ENCODE data around the gene C2orf92. TPM values are rescaled to one million over a fixed set of nuclear protein-coding genes. Genes with fewer than 3 reads are reported as not detected.

Gene C2orf92
- total and polyA plus RNA-seq, 2 donors (not counting 1 experiment from before 2014, with no cell fraction given): 0.99 to 1.1 TPM

GRCh38 chr2:97662895-97663625, 6.5 kb upstream of the C2orf92 start:
- peak overlapping the region; percentile 96 for H3K9ac ChIP-seq (ENCODE audit: insufficient read depth, low read length)
- H3K4me2 ChIP-seq (ENCODE audit: extremely low read depth, insufficient read depth, low read length): peak overlapping the region; percentile 84
- H3K4me1 ChIP-seq (ENCODE audit: control insufficient read depth, extremely low read depth, insufficient read depth, low read length): peaks cover 11% of the 10 kb centered on the region
- peak overlapping the region; percentile 61 to 92 (median 80) for H3K4me3 ChIP-seq (replicated peaks in 1 of 4; ENCODE audit: control extremely low read depth in 1 of 4, insufficient read depth in 1 of 4, low read depth in 3 of 4, low read length in 4 of 4)
- DNase-seq (ENCODE audit: low read depth in 2 of 2): peak; percentile 64 to 92
- H3K27me3 ChIP-seq (ENCODE audit: control insufficient read depth, insufficient read depth, low read length): no peaks in the 10 kb centered on the region
- H2AFZ ChIP-seq (ENCODE audit: low read length): peak overlapping the region; percentile 27
- no peaks in the 10 kb centered on the region for H4K20me1 ChIP-seq (ENCODE audit: control insufficient read depth, extremely low read depth, insufficient read depth, low read length)
- TF ChIP-seq CTCF (conservative IDR thresholded peaks at IDR 0.05 in 1 of 2, IDR thresholded peaks at IDR 0.05 in 1 of 2; ENCODE audit: low read depth in 1 of 2, low read length in 2 of 2) (no peak), EZH2 (IDR thresholded peaks at IDR 0.05; ENCODE audit: low read length, missing control alignments) (no peak)
- peaks cover 17% of the 10 kb centered on the region for H3K36me3 ChIP-seq (ENCODE audit: control insufficient read depth, insufficient read depth, low read length)
- H3K27ac ChIP-seq (ENCODE audit: insufficient read depth, low read length): peak overlapping the region; percentile 97
- no peaks in the 10 kb centered on the region for H3K9me3 ChIP-seq (ENCODE audit: control insufficient read depth, insufficient read depth, low read depth, low read length)
- H3K79me2 ChIP-seq (ENCODE audit: control insufficient read depth, insufficient read depth, low read length): peaks cover 33% of the 10 kb centered on the region

- peaks cover 33% of the 10 kb centered on the region for H3K79me2 ChIP-seq (ENCODE audit: control insufficient read depth, insufficient read depth, low read length)
- peaks cover 11% of the 10 kb centered on the region for H3K4me1 ChIP-seq (ENCODE audit: control insufficient read depth, extremely low read depth, insufficient read depth, low read length)
- H3K36me3 ChIP-seq (ENCODE audit: control insufficient read depth, insufficient read depth, low read length): peaks cover 12% of the 10 kb centered on the region
- H4K20me1 ChIP-seq (ENCODE audit: control insufficient read depth, extremely low read depth, insufficient read depth, low read length): no peaks in the 10 kb centered on the region
- peak overlapping the region; percentile 84 for H3K4me2 ChIP-seq (ENCODE audit: extremely low read depth, insufficient read depth, low read length)
- TF ChIP-seq CTCF (conservative IDR thresholded peaks at IDR 0.05 in 1 of 2, IDR thresholded peaks at IDR 0.05 in 1 of 2; ENCODE audit: low read depth in 1 of 2, low read length in 2 of 2): no peak
- TF ChIP-seq EZH2 (IDR thresholded peaks at IDR 0.05; ENCODE audit: low read length, missing control alignments): no peak
- no peaks in the 10 kb centered on the region for H3K9me3 ChIP-seq (ENCODE audit: control insufficient read depth, insufficient read depth, low read depth, low read length)
- peak overlapping the region; percentile 97 for H3K27ac ChIP-seq (ENCODE audit: insufficient read depth, low read length)
- peak overlapping the region; percentile 61 to 92 (median 80) for H3K4me3 ChIP-seq (replicated peaks in 1 of 4; ENCODE audit: control extremely low read depth in 1 of 4, insufficient read depth in 1 of 4, low read depth in 3 of 4, low read length in 4 of 4)
- peak overlapping the region; percentile 96 for H3K9ac ChIP-seq (ENCODE audit: insufficient read depth, low read length)
- DNase-seq (ENCODE audit: low read depth in 2 of 2): no peak
- H3K27me3 ChIP-seq (ENCODE audit: control insufficient read depth, insufficient read depth, low read length): no peaks in the 10 kb centered on the region
- H2AFZ ChIP-seq (ENCODE audit: low read length): peak overlapping the region; percentile 27
Observed at GRCh38 chr2:97663626-97663961, 5.9 kb upstream of the C2orf92 start.

- H3K9me3 ChIP-seq (ENCODE audit: control insufficient read depth, insufficient read depth, low read depth, low read length): no peaks in the 10 kb centered on the region
- DNase-seq (ENCODE audit: low read depth in 2 of 2): peak; percentile 97 to 98
- H3K4me3 ChIP-seq (replicated peaks in 1 of 4; ENCODE audit: control extremely low read depth in 1 of 4, insufficient read depth in 1 of 4, low read depth in 3 of 4, low read length in 4 of 4): peak within 1 kb of the TSS; percentile 61 to 92 (median 80)
- H4K20me1 ChIP-seq (ENCODE audit: control insufficient read depth, extremely low read depth, insufficient read depth, low read length): no peaks in the 10 kb centered on the region
- peak within 1 kb of the TSS; percentile 84 for H3K4me2 ChIP-seq (ENCODE audit: extremely low read depth, insufficient read depth, low read length)
- H3K9ac ChIP-seq (ENCODE audit: insufficient read depth, low read length): peak within 1 kb of the TSS; percentile 96
- peak within 1 kb of the TSS; percentile 71 for H2AFZ ChIP-seq (ENCODE audit: low read length)
- H3K79me2 ChIP-seq (ENCODE audit: control insufficient read depth, insufficient read depth, low read length): peaks cover 33% of the 10 kb centered on the region
- peaks cover 11% of the 10 kb centered on the region for H3K4me1 ChIP-seq (ENCODE audit: control insufficient read depth, extremely low read depth, insufficient read depth, low read length)
- H3K27me3 ChIP-seq (ENCODE audit: control insufficient read depth, insufficient read depth, low read length): no peaks in the 10 kb centered on the region
- H3K27ac ChIP-seq (ENCODE audit: insufficient read depth, low read length): peak within 1 kb of the TSS; percentile 97
- peaks cover 9% of the 10 kb centered on the region for H3K36me3 ChIP-seq (ENCODE audit: control insufficient read depth, insufficient read depth, low read length)
- peak; percentile 59 to 66 for TF ChIP-seq CTCF (conservative IDR thresholded peaks at IDR 0.05 in 1 of 2, IDR thresholded peaks at IDR 0.05 in 1 of 2; ENCODE audit: low read depth in 1 of 2, low read length in 2 of 2)
- TF ChIP-seq EZH2 (IDR thresholded peaks at IDR 0.05; ENCODE audit: low read length, missing control alignments): no peak
Observed at GRCh38 chr2:97663962-97664635, 5.4 kb upstream of the C2orf92 start, which contains the start of gene ACTR1B. Gene ACTR1B (minus strand): TSS chr2:97664044. CDS start chr2:97663890, 154 bp downstream.

Data from fibroblast of lung (primary cell).